Glomerular endothelial cell (primary cell): ENCODE measurements around the gene SH2D3A. TPM values are rescaled to one million over a fixed set of nuclear protein-coding genes. Genes with fewer than 3 reads are reported as not detected.

ENCODE experiments used
- DNase-seq: peaks from one replicate; pipeline ENCODE4 v3.0.0-alpha.2; 2011; ENCODE audit warnings: low read depth, low spot score; ENCODE audit errors: extremely low read depth
- total RNA-seq: library from RNA; depleted of rRNA; stranded (reverse); fragments of >200 nt; gene quantifications from 2 replicates; pipeline ENCODE4 v1.2.3, GENCODE V29; 2015

SH2D3A gene
- total RNA-seq, 1 donor from 2014 or later = 0.58 TPM

GRCh38 chr19:6723738-6724137, 43.5 kb downstream of the SH2D3A start:
- no peak for DNase-seq

- no peak for DNase-seq
Measured at GRCh38 chr19:6723108-6723618, 44.1 kb downstream of the SH2D3A start.

- DNase-seq = no peak
Measured at GRCh38 chr19:6721773-6722172, 45.5 kb downstream of the SH2D3A start.

GRCh38 chr19:6721138-6721474, 46.1 kb downstream of the SH2D3A start:
- no peak for DNase-seq

- DNase-seq = no peak
Measured at GRCh38 chr19:6720369-6721137, 46.7 kb downstream of the SH2D3A start, which contains the start of gene C3. TSS of gene C3 (minus strand) at chr19:6720650. CDS start at chr19:6720589, 61 bp downstream.

GRCh38 chr19:6719992-6720368, 47.3 kb downstream of the SH2D3A start:
- no peak for DNase-seq

GRCh38 chr19:6719540-6719861, 47.7 kb downstream of the SH2D3A start:
- no peak for DNase-seq

GRCh38 chr19:6718741-6719539, 48.3 kb downstream of the SH2D3A start:
- DNase-seq = no peak

GRCh38 chr19:6718111-6718740, 49.0 kb downstream of the SH2D3A start:
- no peak for DNase-seq

GRCh38 chr19:6717441-6717971, 49.7 kb downstream of the SH2D3A start:
- DNase-seq = no peak

GRCh38 chr19:6717036-6717435, 50.2 kb downstream of the SH2D3A start:
- no peak for DNase-seq

- DNase-seq = no peak
Measured at GRCh38 chr19:6716610-6716970, 50.6 kb downstream of the SH2D3A start.

- DNase-seq = no peak
Measured at GRCh38 chr19:6714749-6715555, 52.3 kb downstream of the SH2D3A start.

- no peak for DNase-seq
Measured at GRCh38 chr19:6713773-6714692, 53.2 kb downstream of the SH2D3A start.

- DNase-seq = no peak
Measured at GRCh38 chr19:6712692-6713670, 54.3 kb downstream of the SH2D3A start.

- no peak for DNase-seq
Measured at GRCh38 chr19:6712231-6712630, 55.0 kb downstream of the SH2D3A start.

GRCh38 chr19:6711605-6712004, 55.6 kb downstream of the SH2D3A start:
- no peak for DNase-seq

GRCh38 chr19:6711078-6711361, 56.2 kb downstream of the SH2D3A start:
- DNase-seq = no peak
